NCI-H446 treated with DMSO at 0.1 percent for 48 hours (cell line): Measurements from ENCODE around the gene HDDC3.

ENCODE experiments used
- DNase-seq: peaks from one replicate; lab custom pipeline; 2025; lab: John Stamatoyannopoulos, UW

HDDC3 gene

GRCh38 chr15:90953947-90954711 is 21.8 kb upstream of the HDDC3 start:
- DNase-seq, result no peak

DNA sequence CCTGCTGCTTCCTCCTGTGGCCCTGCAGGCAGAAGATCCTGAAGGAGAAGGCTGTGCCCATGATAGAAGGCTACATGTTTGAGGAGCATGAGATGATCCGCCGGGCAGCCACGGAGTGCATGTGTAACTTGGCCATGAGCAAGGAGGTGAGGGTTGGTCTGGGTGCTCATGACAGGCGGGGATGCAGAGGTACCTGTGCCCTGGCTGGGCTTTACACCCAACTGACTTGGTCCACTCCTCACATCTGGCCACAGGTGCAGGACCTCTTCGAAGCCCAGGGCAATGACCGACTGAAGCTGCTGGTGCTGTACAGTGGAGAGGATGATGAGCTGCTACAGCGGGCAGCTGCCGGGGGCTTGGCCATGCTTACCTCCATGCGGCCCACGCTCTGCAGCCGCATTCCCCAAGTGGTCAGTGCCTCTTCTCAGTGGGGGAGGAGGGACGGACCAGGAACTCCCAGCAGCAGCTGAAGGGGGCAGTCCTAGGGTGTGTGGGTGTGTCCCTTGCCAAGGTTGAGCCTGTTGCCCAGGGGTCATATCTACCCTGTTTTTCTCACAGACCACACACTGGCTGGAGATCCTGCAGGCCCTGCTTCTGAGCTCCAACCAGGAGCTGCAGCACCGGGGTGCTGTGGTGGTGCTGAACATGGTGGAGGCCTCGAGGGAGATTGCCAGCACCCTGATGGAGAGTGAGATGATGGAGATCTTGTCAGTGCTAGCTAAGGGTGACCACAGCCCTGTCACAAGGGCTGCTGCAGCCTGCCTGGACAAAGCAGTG is 20.7 kb upstream of the HDDC3 start:
- DNase-seq, result no peak

GRCh38 chr15:90950676-90951075 is 18.3 kb upstream of the HDDC3 start:
- DNase-seq, result no peak

- DNase-seq, result no peak
Observed at GRCh38 chr15:90949979-90950675, 17.8 kb upstream of the HDDC3 start.

DNA sequence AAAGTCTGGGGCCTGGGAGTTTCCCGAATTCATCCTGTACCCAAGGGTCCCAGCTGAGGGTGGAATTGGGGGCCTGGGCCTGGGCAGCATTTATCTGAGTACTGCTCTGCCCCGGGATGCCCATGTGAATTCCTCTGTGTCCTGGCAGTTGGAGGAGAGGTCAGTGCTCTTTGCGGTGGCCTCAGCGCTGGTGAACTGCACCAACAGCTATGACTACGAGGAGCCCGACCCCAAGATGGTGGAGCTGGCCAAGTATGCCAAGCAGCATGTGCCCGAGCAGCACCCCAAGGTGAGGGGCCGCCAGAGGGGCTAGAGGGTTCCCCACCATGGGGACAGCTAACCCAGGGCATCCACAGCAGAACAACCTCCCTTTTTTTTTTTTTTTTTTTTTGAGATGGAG is 16.2 kb upstream of the HDDC3 start:
- DNase-seq, result no peak

DNA sequence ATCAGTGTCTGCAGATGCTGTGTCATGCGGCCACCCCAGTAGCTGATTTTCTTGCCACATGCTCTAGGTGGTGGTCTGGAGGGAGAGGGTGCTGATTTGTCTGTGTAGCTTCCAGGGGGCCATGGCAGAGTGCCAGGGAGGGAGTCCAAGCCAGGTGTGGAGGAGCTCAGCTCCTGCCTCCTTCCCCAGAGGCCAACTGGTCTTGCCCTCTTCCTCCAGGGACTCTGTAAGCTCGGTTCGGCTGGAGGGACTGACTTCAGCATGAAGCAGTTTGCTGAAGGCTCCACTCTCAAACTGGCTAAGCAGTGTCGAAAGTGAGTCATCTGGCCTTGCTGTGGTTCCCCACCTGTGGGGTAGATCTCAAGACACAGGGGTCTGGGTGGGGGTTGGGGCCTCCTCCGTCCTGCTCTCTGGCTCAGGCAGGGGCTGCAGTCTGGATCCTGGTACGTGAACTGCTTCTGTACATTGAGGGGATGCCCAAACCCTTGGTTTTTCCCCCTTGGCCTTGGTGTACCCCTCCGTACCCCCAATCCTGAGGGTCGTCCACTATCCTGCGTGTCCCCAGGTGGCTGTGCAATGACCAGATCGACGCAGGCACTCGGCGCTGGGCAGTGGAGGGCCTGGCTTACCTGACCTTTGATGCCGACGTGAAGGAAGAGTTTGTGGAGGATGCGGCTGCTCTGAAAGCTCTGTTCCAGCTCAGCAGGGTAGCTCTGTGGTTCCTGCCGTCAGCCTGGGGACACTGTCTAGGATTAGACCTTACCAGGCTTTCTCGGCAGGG is 15.4 kb upstream of the HDDC3 start:
- DNase-seq, result no peak

DNA sequence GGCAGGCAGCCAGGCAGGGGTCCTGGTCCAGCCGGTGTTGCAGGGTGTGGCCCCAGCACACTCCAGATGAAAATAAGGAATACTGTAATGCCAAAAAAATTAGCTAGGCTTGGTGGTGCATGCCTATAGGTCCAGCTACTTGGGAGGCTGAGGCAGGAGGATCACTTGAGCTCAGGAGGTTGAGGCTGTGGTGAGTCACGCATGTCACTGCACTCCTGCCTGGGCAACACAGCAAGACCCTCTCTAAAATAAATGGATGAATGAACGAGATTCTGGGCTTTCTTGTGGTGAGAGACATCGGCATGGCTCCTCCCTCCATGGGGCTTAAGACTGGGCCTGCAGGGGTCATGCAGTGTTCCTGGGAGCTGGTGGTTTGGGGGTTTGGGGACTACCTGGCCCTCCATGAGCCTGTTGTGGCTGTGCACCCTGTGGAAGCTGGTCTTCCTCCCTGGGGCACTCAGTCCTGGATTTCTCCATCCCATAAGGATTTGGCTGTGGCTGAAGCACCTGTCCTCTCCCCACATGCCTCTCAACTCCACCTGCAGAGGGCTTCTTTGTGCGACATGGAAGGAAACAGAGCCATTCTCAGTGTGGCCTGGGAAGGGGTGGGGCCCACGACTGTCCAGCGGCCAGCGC is 14.7 kb upstream of the HDDC3 start:
- no peak for DNase-seq

DNA sequence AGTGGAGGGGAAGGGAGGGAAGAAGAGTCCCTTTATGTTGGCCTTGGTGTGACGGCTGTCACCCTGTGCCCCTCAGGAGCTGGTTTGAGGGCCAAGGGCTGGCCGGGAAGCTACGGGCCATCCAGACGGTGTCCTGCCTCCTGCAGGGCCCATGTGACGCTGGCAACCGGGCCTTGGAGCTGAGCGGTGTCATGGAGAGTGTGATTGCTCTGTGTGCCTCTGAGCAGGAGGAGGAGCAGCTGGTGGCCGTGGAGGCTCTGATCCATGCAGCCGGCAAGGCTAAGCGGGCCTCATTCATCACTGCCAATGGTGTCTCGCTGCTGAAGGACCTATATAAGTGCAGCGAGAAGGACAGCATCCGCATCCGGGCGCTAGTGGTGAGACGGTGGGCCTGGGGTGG is 14.2 kb upstream of the HDDC3 start:
- DNase-seq, result no peak

- no peak for DNase-seq
Observed at GRCh38 chr15:90945091-90945490, 12.7 kb upstream of the HDDC3 start.

DNA sequence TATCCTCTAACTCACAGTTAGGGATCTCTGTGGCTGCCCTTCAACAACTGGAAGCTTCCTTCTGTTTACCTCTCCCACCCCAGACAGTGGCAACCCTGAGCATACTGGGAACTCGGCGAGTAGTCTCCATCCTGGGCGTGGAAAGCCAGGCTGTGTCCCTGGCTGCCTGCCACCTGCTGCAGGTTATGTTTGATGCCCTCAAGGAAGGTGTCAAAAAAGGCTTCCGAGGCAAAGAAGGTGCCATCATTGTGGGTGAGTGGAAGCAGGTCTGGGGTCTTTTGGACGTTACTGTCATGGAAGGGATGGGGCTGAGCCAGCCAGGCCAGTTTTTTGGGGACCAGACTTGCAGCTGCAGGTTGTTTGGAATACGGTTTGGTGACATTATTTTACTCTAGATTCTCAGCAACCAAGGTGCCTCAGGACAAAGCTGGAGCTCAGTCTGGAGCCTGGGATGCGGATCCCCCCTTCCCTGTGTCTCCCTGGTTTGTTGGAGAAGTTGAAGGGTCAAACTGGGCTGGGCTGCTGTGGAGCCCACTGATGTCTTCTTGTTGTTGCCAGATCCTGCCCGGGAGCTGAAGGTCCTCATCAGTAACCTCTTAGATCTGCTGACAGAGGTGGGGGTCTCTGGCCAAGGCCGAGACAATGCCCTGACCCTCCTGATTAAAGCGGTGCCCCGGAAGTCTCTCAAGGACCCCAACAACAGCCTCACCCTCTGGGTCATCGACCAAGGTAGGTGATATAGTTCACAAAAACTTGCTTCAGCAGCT is 10.2 kb upstream of the HDDC3 start:
- DNase-seq, result no peak

- DNase-seq, result no peak
Observed at GRCh38 chr15:90941038-90941437, 8.7 kb upstream of the HDDC3 start.

GRCh38 chr15:90939756-90940155 is 7.4 kb upstream of the HDDC3 start:
- no peak for DNase-seq

DNA sequence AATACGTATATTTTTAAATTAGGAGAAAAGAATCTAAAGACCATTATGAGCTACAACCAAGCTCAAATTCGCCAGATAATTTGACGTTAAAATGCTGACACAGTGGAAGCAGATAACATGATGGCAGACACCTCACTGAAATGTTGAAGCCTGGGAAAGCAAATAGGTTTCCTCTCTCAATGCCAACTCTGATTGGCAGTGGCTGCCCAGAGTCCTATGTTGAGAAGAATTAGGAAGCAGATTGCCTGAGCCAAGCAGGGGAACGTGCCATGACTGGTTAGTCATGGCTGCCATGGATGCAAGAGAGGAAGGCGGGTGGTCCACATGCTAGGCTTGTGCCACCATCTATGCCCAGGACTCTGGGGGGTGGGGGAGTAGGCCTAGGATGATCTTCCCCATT is 5.9 kb upstream of the HDDC3 start:
- no peak for DNase-seq

GRCh38 chr15:90936823-90937222 is 4.5 kb upstream of the HDDC3 start:
- DNase-seq, result no peak

DNA sequence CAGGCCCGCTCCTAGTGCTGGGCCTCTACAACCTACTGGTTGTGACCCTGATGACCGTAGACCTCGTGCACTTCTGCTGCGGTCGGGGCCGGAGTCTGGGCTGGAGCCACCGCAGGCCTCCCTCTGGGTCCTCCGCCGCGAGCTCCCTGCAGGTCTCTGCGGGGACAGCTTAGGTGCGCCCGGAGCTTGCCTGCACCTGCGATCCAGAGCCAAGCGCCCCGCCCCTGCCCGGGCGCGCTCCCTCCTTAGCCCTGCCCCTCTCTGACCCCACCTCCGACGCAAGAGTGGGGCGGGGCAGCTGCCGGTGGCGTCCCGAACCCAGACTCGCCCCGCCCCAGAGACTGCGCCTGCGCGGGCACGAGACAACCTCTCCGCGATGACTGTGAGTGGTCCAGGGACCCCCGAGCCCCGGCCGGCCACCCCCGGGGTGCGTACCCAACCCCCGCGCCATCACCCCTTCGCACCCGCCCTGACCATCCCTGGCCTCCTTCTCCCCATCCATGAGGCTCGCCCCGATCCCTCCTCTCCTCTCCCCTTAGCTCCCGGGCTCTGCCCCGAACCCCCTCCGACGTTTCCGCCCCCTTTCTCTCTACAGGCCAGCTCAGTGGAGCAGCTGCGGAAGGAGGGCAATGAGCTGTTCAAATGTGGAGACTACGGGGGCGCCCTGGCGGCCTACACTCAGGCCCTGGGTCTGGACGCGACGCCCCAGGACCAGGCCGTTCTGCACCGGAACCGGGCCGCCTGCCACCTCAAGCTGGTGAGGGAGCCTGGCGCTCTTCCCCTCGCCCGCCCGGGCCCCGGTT is 2.8 kb upstream of the HDDC3 start, which contains the start of gene UNC45A:
Gene UNC45A (plus strand): TSS at position 337 of the 803 bp plus-strand sequence. CDS start 40 bp downstream, at position 377.
- peak; percentile 41 for DNase-seq

DNA sequence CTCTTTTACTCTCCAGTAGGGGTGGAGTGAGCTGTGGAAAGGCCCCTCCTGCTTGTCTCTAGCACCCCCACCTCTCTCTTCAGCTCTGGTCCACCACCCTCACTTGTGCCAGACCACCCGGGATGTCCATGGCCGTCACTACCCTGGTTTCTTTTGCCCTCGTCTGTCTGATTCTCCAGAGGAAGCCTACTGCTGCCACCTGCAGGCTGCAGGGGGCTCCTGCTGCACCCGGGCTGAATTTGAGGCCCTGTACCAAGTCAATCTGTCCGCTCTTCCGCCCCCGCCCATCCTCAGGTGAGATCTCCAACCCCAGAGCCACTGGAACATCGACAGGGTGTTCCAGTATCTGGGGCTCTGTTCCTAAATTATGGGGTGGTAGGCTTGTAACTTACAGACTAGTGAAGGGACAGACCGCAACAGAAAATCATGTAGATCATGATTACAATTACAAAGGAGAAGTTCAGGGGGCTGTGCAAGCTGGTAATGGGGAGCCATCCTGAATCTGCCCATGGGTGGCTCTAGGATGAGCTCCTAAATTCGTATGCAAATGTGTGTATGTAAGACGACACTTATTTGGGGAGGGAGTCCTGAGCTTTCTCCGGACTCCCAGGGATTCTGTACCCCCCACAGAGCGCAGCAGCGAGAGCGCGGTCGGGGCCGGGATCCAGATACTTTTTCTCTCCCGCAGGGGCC is 2.1 kb upstream of the HDDC3 start:
- peak; percentile 52 for DNase-seq

GRCh38 chr15:90933301-90933700 is 952 bp upstream of the HDDC3 start:
- DNase-seq, result no peak

DNA sequence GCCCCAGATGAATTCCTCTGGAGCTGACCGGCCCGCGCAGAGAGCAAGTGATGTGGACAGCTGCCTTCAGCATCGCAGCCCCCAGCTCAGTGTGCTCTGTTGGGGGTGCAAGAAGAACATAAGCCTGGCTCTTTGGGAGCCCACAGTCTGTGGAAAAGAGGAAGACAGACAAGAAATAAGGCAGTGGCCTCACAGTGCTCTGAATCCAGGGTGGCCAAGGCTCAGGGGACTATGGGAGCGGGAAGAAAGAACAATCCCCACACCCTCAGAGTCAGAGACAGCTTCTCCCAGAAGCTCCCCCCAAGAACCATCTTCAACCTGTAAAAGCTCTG is 277 bp upstream of the HDDC3 start:
- DNase-seq, result no peak

GRCh38 chr15:90931575-90931827 is 848 bp downstream of the HDDC3 start:
- DNase-seq, result no peak
